HepG2 (cell line): ENCODE results near the gene IVD. TPM values are rescaled to one million over a fixed set of nuclear protein-coding genes. Genes with fewer than 3 reads are reported as not detected.

ENCODE experiments used
- DMAP1 ChIP-seq: IDR thresholded peaks from 2 replicates; pipeline ENCODE4 v1.6.1; 2016
- DPF2 ChIP-seq: sonication (generic); formaldehyde crosslinking; IDR thresholded peaks from 2 replicates; pipeline ENCODE4 v1.4.0; 2020; ENCODE audit warnings: mild to moderate bottlenecking, low read depth, missing genetic modification reagents, borderline replicate concordance
- KLF16 ChIP-seq, 2 experiments: sonication (generic) in 1 of 2; formaldehyde crosslinking in 1 of 2; IDR thresholded peaks; 2 replicates each; pipeline versions ENCODE4 v1.6.1 to v1.8.0; 2016 to 2023; ENCODE audit warnings: missing genetic modification reagents in 2 of 2, missing compliant biosample characterization in 1 of 2
- MEIS2 ChIP-seq: sonication (generic); formaldehyde crosslinking; IDR thresholded peaks from 2 replicates; pipeline ENCODE4 v1.9.0; 2021; ENCODE audit warnings: mild to moderate bottlenecking, missing genetic modification reagents
- POGZ ChIP-seq: sonication (generic); formaldehyde crosslinking; IDR thresholded peaks from 2 replicates; pipeline ENCODE4 v1.4.0; 2020; ENCODE audit warnings: mild to moderate bottlenecking, missing genetic modification reagents
- RCOR2 ChIP-seq: IDR thresholded peaks from 2 replicates; pipeline ENCODE4 v1.6.1; 2016; ENCODE audit warnings: missing biosample characterization, missing genetic modification reagents
- SMC3 ChIP-seq: IDR thresholded peaks from 2 replicates; pipeline ENCODE4 v1.6.1; 2011; ENCODE audit warnings: low read length, improper control_type of control experiment
- SOX5 ChIP-seq: IDR thresholded peaks from 2 replicates; pipeline ENCODE4 v1.6.1; 2016; ENCODE audit warnings: borderline replicate concordance
- ZNF138 ChIP-seq: sonication (generic); formaldehyde crosslinking; IDR thresholded peaks from 2 replicates; pipeline ENCODE4 v1.5.0; 2020; ENCODE audit warnings: mild to moderate bottlenecking, low read depth, missing genetic modification reagents
- ZNF143 ChIP-seq: sonication (generic); formaldehyde crosslinking; IDR thresholded peaks from 2 replicates; pipeline ENCODE4 v1.4.0; 2020; ENCODE audit warnings: missing genetic modification reagents
- ZNF17 ChIP-seq: sonication (generic); formaldehyde crosslinking; IDR thresholded peaks from 2 replicates; pipeline ENCODE4 v1.5.0; 2020; ENCODE audit warnings: mild to moderate bottlenecking, missing genetic modification reagents
- ZNF180 ChIP-seq: sonication (generic); formaldehyde crosslinking; IDR thresholded peaks from 2 replicates; pipeline ENCODE4 v1.4.0; 2020; ENCODE audit warnings: low read depth, missing genetic modification reagents, borderline replicate concordance
- ZNF788 ChIP-seq: sonication (generic); formaldehyde crosslinking; IDR thresholded peaks from 2 replicates; pipeline ENCODE4 v1.5.0; 2020; ENCODE audit warnings: mild to moderate bottlenecking, missing genetic modification reagents, borderline replicate concordance
- ZSCAN12 ChIP-seq: sonication (generic); formaldehyde crosslinking; IDR thresholded peaks from 2 replicates; pipeline ENCODE4 v1.9.0; 2021; ENCODE audit warnings: mild to moderate bottlenecking, missing genetic modification reagents
- polyA plus RNA-seq, 8 experiments: library from polyadenylated mRNA; depleted of rRNA in 3 of 8; stranded (reverse) in 7 of 8; unstranded in 1 of 8; fragments of >200 nt; fragmentation: Illumina TruSeq in 4 of 8; extraction: Trizol in 4 of 8; gene quantifications; 2 replicates each; pipeline versions ENCODE4 v1.2.1 to v1.2.3, GENCODE V29; 2011 to 2016; ENCODE audit warnings: low read depth in 4 of 8, missing spikeins in 1 of 8, mixed read lengths in 1 of 8; ENCODE audit not compliant: insufficient read depth in 1 of 8
- total RNA-seq, 5 experiments: library from RNA; depleted of rRNA; stranded (reverse); fragments of >200 nt; fragmentation: Illumina TruSeq; extraction: Trizol; gene quantifications; 2 replicates each; pipeline ENCODE4 v1.2.3, GENCODE V29; 2016; ENCODE audit warnings: low read depth in 1 of 5
- TF ChIP-seq, protein P1 (sequence below): sonication (generic); formaldehyde crosslinking; IDR thresholded peaks from 2 replicates; pipeline ENCODE4 v1.4.0; 2020; ENCODE audit warnings: missing genetic modification reagents
- TF ChIP-seq, protein P2 (sequence below): sonication (generic); formaldehyde crosslinking; IDR thresholded peaks from 2 replicates; pipeline ENCODE4 v1.5.1; 2020; ENCODE audit warnings: mild to moderate bottlenecking, missing genetic modification reagents, moderate library complexity
- TF ChIP-seq, protein P3 (sequence below): sonication (generic); formaldehyde crosslinking; IDR thresholded peaks from 2 replicates; pipeline ENCODE4 v1.4.0; 2020; ENCODE audit warnings: missing genetic modification reagents
- TF ChIP-seq, protein P4 (sequence below): IDR thresholded peaks from 2 replicates; pipeline ENCODE4 v1.6.1; 2016; ENCODE audit warnings: missing genetic modification reagents, missing compliant biosample characterization
- TF ChIP-seq, protein P5 (sequence below): sonication (generic); formaldehyde crosslinking; IDR thresholded peaks from 2 replicates; pipeline ENCODE4 v1.8.1; 2023; ENCODE audit warnings: missing genetic modification reagents, inconsistent platforms, borderline replicate concordance

Gene IVD
- total and polyA plus RNA-seq, 2 of the 13 experiments (the other 11 are each of a cell fraction or from before 2014, with no cell fraction given) = 48.0 to 53.9 TPM

DNA sequence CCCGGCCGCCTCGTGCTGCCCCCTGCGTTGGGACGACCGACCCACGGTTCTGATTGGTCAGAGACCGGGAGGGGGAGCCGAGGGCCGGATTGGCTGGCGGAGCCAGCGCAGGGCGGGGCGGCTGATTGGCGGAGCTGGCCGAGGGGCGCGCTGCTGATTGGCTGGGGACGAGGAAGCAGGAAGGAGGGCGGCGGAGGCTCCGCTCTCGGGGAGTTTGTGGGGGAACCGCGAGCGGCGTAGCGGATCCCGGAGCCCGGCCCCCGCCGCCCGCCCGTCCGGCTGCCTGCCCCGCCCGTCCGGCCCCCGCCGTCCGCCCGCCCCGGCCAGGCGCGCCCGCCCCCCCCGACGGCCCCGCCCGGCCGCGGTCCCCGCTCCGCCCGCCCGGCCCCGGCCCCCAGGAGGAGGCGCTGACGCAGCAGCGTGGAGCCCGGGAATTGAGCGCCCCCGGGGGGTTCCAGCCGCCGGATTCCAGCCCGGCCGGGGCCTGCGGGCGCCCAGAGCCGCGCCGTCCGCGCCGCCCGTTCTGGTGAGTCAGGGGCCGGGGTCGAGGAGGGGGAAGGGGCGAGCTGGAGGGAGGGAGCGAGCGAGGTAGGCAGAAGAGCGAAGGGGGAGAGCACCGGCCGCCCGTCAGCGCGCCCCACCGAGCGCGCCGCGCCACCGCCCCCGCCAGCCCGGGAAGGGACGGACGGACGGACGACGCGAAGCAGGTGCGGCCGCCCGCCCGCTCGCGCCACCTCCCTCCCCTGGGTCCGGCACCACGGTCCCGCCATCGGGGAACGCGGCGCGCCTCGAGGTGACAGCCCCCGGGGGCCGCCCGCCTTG is 35.4 kb downstream of the IVD start, which contains the start of gene BAHD1 (continued):
- TF ChIP-seq KLF16 (CRISPR knock-in tag; IDR thresholded peaks at IDR 0.05) = no peak
- TF ChIP-seq ZNF17 = no peak
- no peak for TF ChIP-seq ZNF180
- TF ChIP-seq, protein P1, sequence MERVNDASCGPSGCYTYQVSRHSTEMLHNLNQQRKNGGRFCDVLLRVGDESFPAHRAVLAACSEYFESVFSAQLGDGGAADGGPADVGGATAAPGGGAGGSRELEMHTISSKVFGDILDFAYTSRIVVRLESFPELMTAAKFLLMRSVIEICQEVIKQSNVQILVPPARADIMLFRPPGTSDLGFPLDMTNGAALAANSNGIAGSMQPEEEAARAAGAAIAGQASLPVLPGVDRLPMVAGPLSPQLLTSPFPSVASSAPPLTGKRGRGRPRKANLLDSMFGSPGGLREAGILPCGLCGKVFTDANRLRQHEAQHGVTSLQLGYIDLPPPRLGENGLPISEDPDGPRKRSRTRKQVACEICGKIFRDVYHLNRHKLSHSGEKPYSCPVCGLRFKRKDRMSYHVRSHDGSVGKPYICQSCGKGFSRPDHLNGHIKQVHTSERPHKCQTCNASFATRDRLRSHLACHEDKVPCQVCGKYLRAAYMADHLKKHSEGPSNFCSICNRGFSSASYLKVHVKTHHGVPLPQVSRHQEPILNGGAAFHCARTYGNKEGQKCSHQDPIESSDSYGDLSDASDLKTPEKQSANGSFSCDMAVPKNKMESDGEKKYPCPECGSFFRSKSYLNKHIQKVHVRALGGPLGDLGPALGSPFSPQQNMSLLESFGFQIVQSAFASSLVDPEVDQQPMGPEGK (CRISPR knock-in tag) = peak; percentile 93
- TF ChIP-seq, protein P2, sequence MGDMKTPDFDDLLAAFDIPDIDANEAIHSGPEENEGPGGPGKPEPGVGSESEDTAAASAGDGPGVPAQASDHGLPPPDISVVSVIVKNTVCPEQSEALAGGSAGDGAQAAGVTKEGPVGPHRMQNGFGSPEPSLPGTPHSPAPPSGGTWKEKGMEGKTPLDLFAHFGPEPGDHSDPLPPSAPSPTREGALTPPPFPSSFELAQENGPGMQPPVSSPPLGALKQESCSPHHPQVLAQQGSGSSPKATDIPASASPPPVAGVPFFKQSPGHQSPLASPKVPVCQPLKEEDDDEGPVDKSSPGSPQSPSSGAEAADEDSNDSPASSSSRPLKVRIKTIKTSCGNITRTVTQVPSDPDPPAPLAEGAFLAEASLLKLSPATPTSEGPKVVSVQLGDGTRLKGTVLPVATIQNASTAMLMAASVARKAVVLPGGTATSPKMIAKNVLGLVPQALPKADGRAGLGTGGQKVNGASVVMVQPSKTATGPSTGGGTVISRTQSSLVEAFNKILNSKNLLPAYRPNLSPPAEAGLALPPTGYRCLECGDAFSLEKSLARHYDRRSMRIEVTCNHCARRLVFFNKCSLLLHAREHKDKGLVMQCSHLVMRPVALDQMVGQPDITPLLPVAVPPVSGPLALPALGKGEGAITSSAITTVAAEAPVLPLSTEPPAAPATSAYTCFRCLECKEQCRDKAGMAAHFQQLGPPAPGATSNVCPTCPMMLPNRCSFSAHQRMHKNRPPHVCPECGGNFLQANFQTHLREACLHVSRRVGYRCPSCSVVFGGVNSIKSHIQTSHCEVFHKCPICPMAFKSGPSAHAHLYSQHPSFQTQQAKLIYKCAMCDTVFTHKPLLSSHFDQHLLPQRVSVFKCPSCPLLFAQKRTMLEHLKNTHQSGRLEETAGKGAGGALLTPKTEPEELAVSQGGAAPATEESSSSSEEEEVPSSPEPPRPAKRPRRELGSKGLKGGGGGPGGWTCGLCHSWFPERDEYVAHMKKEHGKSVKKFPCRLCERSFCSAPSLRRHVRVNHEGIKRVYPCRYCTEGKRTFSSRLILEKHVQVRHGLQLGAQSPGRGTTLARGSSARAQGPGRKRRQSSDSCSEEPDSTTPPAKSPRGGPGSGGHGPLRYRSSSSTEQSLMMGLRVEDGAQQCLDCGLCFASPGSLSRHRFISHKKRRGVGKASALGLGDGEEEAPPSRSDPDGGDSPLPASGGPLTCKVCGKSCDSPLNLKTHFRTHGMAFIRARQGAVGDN = peak; percentile 65
- no peak for TF ChIP-seq ZSCAN12 (CRISPR knock-in tag)
- TF ChIP-seq ZNF143 (CRISPR knock-in tag) = no peak
- TF ChIP-seq, protein P3, sequence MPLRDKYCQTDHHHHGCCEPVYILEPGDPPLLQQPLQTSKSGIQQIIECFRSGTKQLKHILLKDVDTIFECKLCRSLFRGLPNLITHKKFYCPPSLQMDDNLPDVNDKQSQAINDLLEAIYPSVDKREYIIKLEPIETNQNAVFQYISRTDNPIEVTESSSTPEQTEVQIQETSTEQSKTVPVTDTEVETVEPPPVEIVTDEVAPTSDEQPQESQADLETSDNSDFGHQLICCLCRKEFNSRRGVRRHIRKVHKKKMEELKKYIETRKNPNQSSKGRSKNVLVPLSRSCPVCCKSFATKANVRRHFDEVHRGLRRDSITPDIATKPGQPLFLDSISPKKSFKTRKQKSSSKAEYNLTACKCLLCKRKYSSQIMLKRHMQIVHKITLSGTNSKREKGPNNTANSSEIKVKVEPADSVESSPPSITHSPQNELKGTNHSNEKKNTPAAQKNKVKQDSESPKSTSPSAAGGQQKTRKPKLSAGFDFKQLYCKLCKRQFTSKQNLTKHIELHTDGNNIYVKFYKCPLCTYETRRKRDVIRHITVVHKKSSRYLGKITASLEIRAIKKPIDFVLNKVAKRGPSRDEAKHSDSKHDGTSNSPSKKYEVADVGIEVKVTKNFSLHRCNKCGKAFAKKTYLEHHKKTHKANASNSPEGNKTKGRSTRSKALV (CRISPR knock-in tag) = no peak
- no peak for TF ChIP-seq DPF2 (CRISPR knock-in tag)
- TF ChIP-seq DMAP1 (CRISPR knock-in tag) = no peak
- TF ChIP-seq POGZ = no peak
- TF ChIP-seq, protein P4, sequence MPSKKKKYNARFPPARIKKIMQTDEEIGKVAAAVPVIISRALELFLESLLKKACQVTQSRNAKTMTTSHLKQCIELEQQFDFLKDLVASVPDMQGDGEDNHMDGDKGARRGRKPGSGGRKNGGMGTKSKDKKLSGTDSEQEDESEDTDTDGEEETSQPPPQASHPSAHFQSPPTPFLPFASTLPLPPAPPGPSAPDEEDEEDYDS = no peak
- TF ChIP-seq SMC3 = no peak
- no peak for TF ChIP-seq ZNF138 (CRISPR knock-in tag)
- no peak for TF ChIP-seq ZNF788
- TF ChIP-seq, protein P5, sequence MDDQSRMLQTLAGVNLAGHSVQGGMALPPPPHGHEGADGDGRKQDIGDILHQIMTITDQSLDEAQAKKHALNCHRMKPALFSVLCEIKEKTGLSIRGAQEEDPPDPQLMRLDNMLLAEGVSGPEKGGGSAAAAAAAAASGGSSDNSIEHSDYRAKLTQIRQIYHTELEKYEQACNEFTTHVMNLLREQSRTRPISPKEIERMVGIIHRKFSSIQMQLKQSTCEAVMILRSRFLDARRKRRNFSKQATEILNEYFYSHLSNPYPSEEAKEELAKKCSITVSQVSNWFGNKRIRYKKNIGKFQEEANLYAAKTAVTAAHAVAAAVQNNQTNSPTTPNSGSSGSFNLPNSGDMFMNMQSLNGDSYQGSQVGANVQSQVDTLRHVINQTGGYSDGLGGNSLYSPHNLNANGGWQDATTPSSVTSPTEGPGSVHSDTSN (CRISPR knock-in tag) = no peak
- no peak for TF ChIP-seq SOX5 (CRISPR knock-in tag)
- TF ChIP-seq RCOR2 (CRISPR knock-in tag) = no peak
- TF ChIP-seq MEIS2 (CRISPR knock-in tag) = no peak
